ENCODE results near the gene TTC21B.
"Not testable (repeated sequence)": the region's sequence is repeated elsewhere in the genome, so short reads cannot be mapped to it uniquely, and the experiment has no call there.

Gene TTC21B

DNA sequence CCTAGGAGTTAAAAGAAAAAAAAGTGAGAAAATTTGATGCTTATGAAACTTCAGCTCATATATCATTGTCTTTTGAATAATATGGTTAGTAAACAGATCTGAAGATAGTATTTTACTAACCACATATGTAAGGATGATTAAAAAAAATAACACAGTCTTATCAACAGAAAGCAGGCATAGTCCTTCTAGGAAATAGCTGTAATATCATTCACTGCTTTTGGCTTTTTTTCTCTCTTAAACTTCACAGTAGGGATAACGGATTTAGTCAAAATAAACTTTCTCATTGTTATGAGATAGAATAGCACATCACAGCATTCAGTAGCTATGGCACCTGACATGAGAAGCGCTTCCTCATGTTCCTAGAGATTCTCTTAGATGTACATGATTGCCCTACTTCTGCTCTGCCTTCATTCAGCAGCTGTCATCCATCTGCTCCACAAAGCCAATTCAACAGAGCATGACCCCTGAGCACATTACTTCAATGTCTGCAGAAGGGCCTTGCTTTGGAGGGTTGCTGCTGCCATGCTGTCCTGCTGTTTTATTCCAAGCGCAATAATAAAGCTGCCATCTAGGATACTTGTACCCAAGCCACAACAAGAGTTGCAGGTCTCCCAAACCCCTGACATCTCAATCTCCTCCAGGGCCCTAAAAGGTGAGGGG lies 67.0 kb downstream of the TTC21B start:
- DNase-seq (ENCODE audit: low read depth), result no peak

- no peak for DNase-seq (ENCODE audit: low read depth)
Measured at GRCh38 chr2:165877565-165878550, 75.7 kb downstream of the TTC21B start.

GRCh38 chr2:165876712-165877111 lies 76.9 kb downstream of the TTC21B start:
- no peak for DNase-seq (ENCODE audit: low read depth)

DNA sequence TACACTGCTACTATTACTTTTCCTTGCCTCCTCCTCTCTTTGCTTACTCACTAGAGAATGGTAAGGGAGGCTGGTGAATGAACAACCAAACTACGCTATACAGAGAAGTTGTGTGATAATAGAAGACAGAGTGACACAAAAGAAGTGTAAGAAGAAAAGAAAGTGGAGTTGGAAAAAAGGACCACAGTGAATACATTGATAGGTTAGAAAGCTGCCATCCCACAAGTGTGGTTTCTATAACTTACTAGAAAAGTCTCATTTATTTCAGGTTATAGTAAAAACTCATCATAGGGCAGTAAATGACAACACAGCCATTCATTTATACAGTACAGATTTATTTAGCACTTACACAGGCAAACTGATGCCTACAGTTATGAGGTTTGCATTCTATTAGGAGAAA lies 77.3 kb downstream of the TTC21B start:
- no peak for DNase-seq (ENCODE audit: low read depth)

- no peak for DNase-seq (ENCODE audit: low read depth)
Measured at GRCh38 chr2:165874445-165875039, 79.0 kb downstream of the TTC21B start.

DNA sequence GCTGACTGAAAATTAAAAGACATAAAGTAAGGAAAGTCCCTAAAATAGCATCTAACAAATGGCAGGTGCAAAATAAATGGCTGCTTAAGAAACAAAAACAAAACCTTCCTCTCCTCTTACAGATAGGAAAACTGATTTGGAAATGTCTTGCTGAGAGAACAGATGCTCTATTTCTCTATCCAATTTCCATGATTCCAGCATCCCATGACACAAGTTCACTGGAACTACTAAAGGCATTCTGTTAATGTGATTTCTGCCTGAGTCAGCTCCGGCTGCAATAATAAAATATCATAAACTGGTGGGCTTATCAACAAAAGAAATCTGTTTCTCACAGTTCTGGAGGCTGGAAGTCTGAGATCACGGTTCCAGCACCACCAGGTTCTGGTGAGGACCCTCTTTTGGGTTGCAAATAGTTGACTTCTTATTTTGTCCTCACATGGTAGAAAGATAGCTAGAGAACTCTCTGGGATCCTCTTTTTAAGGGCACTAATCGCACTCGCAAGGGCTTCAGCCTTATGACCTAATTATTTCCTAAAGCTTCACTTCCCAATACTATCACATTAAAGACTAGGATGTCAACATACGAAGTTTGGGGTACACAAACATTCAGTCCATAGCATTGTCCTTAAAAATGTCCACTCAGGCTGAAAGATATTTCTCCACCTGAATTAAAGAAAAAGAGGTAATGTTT lies 81.3 kb downstream of the TTC21B start:
- no peak for DNase-seq (ENCODE audit: low read depth)

DNA sequence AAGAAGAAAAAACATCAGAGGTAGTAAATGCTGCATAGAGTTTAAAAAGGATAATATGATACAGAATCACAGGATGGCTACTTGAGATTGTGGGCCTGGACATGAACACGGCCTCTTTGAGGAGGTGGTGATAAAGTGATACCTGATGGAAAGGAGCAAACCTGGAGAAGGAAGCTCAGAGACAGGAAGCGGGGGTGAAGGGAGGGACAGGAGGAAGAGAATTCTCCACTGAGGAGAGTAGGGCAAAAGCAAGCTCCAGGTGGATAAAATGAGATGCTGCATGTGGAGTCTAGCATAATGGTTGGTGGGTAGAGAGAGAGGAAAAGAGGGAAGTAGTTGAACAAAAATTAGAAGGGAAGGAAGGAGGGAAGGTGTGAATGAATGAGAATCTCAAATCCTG lies 82.6 kb downstream of the TTC21B start:
- no peak for DNase-seq (ENCODE audit: low read depth)

DNA sequence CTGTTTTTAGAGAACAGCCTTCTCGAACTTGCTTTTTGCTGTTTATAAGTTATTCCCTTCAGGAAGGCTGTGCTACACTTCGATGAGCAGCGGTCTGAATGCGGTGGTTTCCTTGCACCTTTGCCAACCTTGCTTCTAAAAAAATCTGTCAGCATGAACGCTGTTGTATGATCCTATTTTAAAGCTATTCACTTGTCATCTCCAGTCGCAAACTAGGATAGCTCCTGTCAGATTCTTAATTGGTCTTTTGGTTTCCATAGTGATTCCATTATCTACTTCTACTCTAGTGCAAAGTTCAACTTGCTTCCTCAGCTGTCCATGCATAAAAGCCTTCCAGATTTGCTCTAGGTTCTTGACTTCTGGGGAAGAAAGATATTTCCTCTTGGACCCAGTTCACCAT lies 83.2 kb downstream of the TTC21B start:
- DNase-seq (ENCODE audit: low read depth), result no peak

GRCh38 chr2:165868211-165868610 lies 85.4 kb downstream of the TTC21B start:
- no peak for DNase-seq (ENCODE audit: low read depth)

DNA sequence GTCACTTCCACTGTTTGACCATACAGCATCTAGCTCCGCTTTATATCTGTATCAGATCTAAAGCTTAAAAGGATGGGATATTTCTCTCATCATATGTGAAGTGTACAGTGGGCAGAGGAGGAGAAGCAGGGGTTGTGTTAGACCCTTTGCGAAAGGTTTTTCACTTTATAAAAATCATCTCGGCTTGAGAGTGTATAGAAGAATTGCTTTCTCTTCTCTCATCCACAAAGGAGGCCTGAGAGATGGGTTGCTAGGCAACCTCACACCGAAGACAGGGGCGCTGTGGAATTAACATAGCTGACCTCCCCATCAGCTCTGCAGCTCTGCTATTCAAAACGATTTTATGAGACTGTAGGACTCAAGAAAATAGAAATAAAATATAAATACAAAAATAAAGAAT lies 89.3 kb downstream of the TTC21B start:
- DNase-seq (ENCODE audit: low read depth), result no peak

GRCh38 chr2:165863810-165864261 lies 89.7 kb downstream of the TTC21B start:
- DNase-seq (ENCODE audit: low read depth), result no peak

DNA sequence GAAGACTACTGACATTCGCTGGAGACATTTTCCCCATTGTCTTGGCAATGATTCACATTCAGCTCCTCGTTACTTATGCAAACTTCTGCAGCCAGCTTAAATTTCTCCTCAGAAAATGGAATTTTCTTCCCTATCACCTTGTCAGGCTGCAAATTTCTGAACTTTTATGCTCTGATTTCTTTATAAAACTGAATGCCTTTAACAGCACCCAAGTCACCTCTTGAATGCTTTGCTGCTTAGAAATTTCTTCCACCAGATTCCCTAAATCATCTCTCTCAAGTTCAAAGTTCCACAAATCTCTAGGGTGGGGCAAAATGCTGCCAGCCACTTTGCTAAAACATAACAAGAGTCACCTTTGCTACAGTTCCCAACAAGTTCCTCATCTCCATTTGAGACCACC lies 92.5 kb downstream of the TTC21B start:
- not testable (repeated sequence) for DNase-seq (ENCODE audit: low read depth)

GRCh38 chr2:165859723-165860122 lies 93.9 kb downstream of the TTC21B start:
- DNase-seq (ENCODE audit: low read depth), result not testable (repeated sequence)

GRCh38 chr2:165857876-165858275 lies 95.7 kb downstream of the TTC21B start:
- DNase-seq (ENCODE audit: low read depth), result no peak

- no peak for DNase-seq (ENCODE audit: low read depth)
Measured at GRCh38 chr2:165852394-165852793, 101.2 kb downstream of the TTC21B start.

DNA sequence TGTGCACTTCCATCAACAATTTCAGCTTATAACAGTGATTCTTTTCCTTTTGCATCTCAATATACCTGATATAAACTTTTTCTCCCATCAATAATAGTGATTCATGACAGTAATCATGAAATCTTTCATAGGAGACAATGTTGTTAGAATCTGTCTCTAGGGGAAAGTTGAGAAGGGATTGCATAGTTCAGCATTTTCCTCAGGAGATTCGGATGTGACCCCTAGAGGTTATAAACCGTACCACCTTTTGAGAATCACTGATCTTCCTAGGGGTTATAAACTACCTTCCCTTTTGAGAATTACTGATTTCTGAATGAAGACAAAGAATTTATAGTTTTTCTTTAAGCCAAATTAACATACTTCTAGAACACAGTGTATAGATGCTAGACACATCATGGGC lies 106.6 kb downstream of the TTC21B start:
- DNase-seq (ENCODE audit: low read depth), result no peak

GRCh38 chr2:165846056-165846455 lies 107.5 kb downstream of the TTC21B start:
- DNase-seq (ENCODE audit: low read depth), result no peak

GRCh38 chr2:165844216-165844615 lies 109.4 kb downstream of the TTC21B start:
- no peak for DNase-seq (ENCODE audit: low read depth)

GRCh38 chr2:165843351-165843750 lies 110.2 kb downstream of the TTC21B start:
- no peak for DNase-seq (ENCODE audit: low read depth)

DNA sequence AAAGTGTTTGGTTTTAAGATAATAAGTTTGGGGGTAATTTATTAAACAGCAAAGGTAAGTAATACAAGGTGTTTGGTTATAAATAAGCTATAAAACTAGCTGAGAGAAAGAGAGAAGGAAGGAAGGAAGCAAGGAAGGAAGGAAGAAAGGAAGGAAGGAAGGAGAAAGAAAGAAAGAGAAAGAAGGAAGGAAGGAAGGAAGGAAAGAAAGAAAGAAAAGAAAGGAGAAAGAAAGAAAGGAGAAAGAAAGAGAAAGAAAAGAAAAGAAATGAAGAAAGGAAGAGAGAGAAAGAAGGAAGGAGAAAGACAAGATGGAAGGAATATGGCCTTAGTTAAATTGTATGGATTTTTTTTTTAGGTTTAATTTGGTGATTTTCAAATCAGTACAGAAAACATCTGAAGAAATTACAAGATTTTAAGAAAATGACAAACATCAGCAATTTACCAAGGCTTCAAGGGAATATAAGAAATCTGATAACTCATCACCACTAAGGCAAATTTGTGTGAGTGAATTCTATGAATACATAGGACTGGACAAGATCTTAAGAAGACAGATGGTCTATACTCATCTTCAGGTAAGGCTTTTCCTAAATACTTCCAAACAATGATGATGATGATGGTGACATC lies 113.1 kb downstream of the TTC21B start:
- DNase-seq (ENCODE audit: low read depth), result no peak

- DNase-seq (ENCODE audit: low read depth), result no peak
Measured at GRCh38 chr2:165839610-165840009, 114.0 kb downstream of the TTC21B start.

GRCh38 chr2:165837122-165837521 lies 116.5 kb downstream of the TTC21B start:
- no peak for DNase-seq (ENCODE audit: low read depth)

Measured in stimulated activated CD8-positive, alpha-beta memory T cell treated with anti-CD3 and anti-CD28 coated beads, Interleukin-12 subunit alpha, Interleukin-12 subunit beta, amount 100 ng/mL, for 1 hour (primary cell).